ENCODE results near the gene SF3B2. TPM values are rescaled to one million over a fixed set of nuclear protein-coding genes. Genes with fewer than 3 reads are reported as not detected.

The SF3B2 gene
- polyA plus RNA-seq, 6 donors from 2014 or later = 68.8 to 106 (median 85.2) TPM

GRCh38 chr11:66066751-66067150 is 14.6 kb downstream of the SF3B2 start:
- Mint-ChIP-seq H3K36me3 (peaks cover 29 to 32% of the 10 kb centered on the region in 2 donors), H3K27ac (peak overlapping the region in 4 of 6 donors; percentile 60 to 88 (median 78)), H3K9me3 (peaks cover 0 to 2% (median 0%) of the 10 kb centered on the region in 7 donors), H3K27me3 (no peaks in the 10 kb centered on the region), H3K4me3 (no peak overlapping the region), H3K4me1 (peaks cover 35 to 55% (median 54%) of the 10 kb centered on the region in 3 donors)
- DNase-seq (no peak), ATAC-seq (ENCODE audit: low read depth in 2 of 2) (no peak)

- H3K27ac Mint-ChIP-seq = peak overlapping the region in 4 of 6 donors; percentile 78 to 98 (median 92)
- DNase-seq (no peak), ATAC-seq (ENCODE audit: low read depth in 2 of 2) (no peak)
- peak overlapping the region in 2 of 8 donors; percentile 57 to 89 for H3K4me3 Mint-ChIP-seq
- no peaks in the 10 kb centered on the region for H3K27me3 Mint-ChIP-seq
- H3K9me3 Mint-ChIP-seq = peaks cover 0 to 2% (median 0%) of the 10 kb centered on the region in 7 donors
- H3K4me1 Mint-ChIP-seq = peaks cover 44 to 63% (median 62%) of the 10 kb centered on the region in 3 donors
- peaks cover 26 to 30% of the 10 kb centered on the region in 2 donors for H3K36me3 Mint-ChIP-seq
These were observed 15.5 kb downstream of the SF3B2 start for GRCh38 chr11:66067640-66068039.

GRCh38 chr11:66068154-66068821 is 16.1 kb downstream of the SF3B2 start:
- H3K36me3 Mint-ChIP-seq = peaks cover 19 to 23% of the 10 kb centered on the region in 2 donors
- no peaks in the 10 kb centered on the region for H3K27me3 Mint-ChIP-seq
- H3K4me1 Mint-ChIP-seq = peaks cover 51 to 63% (median 62%) of the 10 kb centered on the region in 3 donors
- H3K9me3 Mint-ChIP-seq = peaks cover 0 to 2% (median 0%) of the 10 kb centered on the region in 7 donors
- peak; percentile 71 for DNase-seq
- peak overlapping the region; percentile 88 to 98 (median 96) for H3K27ac Mint-ChIP-seq
- H3K4me3 Mint-ChIP-seq = peak overlapping the region; percentile 28 to 98 (median 90)
- ATAC-seq (ENCODE audit: low read depth in 2 of 2) = peak; percentile 29 to 32

GRCh38 chr11:66068923-66069714 is 17.0 kb downstream of the SF3B2 start:
- no peaks in the 10 kb centered on the region for H3K27me3 Mint-ChIP-seq
- H3K36me3 Mint-ChIP-seq = peaks cover 11 to 16% of the 10 kb centered on the region in 2 donors
- peaks cover 0 to 2% (median 0%) of the 10 kb centered on the region in 7 donors for H3K9me3 Mint-ChIP-seq
- H3K4me3 Mint-ChIP-seq = peak overlapping the region; percentile 84 to 98 (median 90)
- H3K4me1 Mint-ChIP-seq = peaks cover 50 to 68% (median 61%) of the 10 kb centered on the region in 3 donors
- peak overlapping the region; percentile 88 to 99 (median 96) for H3K27ac Mint-ChIP-seq
- peak; percentile 16 for DNase-seq
- peak; percentile 29 to 35 for ATAC-seq (ENCODE audit: low read depth in 2 of 2)

DNA sequence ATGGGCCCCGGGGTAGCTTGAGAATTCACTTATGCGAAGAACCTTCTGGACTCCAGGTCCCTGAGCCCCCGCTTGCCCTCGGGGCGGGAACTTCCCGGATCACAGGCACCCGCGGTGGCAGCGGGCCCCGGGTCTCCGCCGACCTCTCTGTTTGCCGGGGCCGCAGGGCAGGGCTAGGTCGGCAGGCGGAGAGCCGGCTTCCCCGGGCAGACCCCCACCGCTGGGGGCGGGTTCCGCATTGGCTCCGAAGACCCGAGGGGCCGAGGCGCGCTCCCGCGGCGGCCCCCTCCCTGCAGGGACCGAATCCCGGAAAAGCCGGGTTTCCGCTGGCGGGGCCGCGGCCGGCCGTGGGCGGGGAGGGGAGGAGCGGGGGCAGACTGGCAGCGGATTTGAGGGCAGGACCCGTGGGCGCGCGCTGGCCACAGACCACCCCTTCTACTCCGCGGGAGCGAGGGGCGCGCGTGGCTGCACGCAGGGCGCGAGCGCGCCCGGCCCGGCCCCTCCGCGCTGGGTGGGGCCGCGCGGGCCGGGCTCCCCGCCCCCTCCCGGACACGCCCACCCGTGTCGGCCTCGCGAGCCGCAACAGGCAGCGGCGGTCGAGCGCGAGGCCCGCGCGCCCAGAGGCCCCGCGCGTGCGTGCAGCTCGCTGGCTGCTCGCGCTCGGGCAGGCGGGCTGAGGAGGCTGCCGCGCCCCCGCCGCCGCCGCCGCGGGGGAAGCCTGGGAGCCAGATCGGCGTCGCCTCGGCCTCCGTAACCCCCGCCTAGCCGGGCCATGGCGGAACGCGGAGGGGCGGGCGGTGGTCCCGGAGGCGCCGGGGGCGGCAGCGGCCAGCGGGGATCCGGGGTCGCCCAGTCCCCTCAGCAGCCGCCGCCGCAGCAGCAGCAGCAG is 17.8 kb downstream of the SF3B2 start, which contains the start of gene PACS1:
TSS of gene PACS1 (plus strand) at position 558 of the 889 bp plus-strand sequence. CDS start at position 773, 215 bp downstream.
- H3K27me3 Mint-ChIP-seq = no peaks in the 10 kb centered on the region
- H3K27ac Mint-ChIP-seq = peak within 1 kb of the TSS; percentile 91 to 99 (median 96)
- ATAC-seq (ENCODE audit: low read depth in 2 of 2) (peak; percentile 72 to 73), DNase-seq (peak; percentile 80)
- peaks cover 48 to 74% (median 61%) of the 10 kb centered on the region in 3 donors for H3K4me1 Mint-ChIP-seq
- peaks cover 0 to 2% (median 0%) of the 10 kb centered on the region in 7 donors for H3K9me3 Mint-ChIP-seq
- peak within 1 kb of the TSS; percentile 84 to 99 (median 98) for H3K4me3 Mint-ChIP-seq
- H3K36me3 Mint-ChIP-seq = peaks cover 6 to 14% of the 10 kb centered on the region in 2 donors

- peaks cover 0 to 7% of the 10 kb centered on the region in 2 donors for H3K36me3 Mint-ChIP-seq
- ATAC-seq (ENCODE audit: low read depth in 2 of 2) = peak; percentile 2
- no peaks in the 10 kb centered on the region for H3K27me3 Mint-ChIP-seq
- H3K4me3 Mint-ChIP-seq = peak overlapping the region; percentile 84 to 99 (median 98)
- peaks cover 49 to 81% (median 62%) of the 10 kb centered on the region in 3 donors for H3K4me1 Mint-ChIP-seq
- DNase-seq = no peak
- H3K27ac Mint-ChIP-seq = peak overlapping the region in 5 of 6 donors; percentile 91 to 95 (median 94)
- H3K9me3 Mint-ChIP-seq = peaks cover 0 to 2% (median 0%) of the 10 kb centered on the region in 7 donors
These were observed 18.6 kb downstream of the SF3B2 start for GRCh38 chr11:66070604-66071380.

DNA sequence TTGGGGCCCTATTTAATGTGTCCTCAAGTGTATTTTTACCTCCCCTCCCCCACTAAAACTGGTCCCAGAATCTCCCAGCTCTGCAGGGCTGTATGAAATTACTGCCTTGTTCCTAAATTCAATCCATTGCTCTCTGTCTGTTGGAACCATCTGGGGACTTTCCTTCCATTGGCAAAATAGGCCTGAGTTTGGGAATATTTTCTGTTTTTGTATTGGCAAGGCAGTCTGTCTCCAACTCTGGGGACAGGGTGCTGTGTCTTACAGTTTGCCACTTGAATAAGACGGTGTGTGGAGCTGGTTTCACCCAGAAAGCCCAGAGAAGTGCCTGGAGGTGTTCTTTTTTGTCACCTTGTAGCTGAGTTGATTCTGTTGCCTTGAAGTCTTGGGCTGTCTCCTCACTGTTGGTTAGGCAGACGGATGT is 19.2 kb downstream of the SF3B2 start:
- Mint-ChIP-seq H3K27me3 (no peaks in the 10 kb centered on the region), H3K4me3 (peak overlapping the region; percentile 84 to 99 (median 98)), H3K9me3 (peaks cover 0 to 2% (median 0%) of the 10 kb centered on the region in 7 donors), H3K36me3 (peaks cover 0 to 7% of the 10 kb centered on the region in 2 donors), H3K4me1 (peaks cover 51 to 83% (median 68%) of the 10 kb centered on the region in 3 donors), H3K27ac (peak overlapping the region; percentile 91 to 95 (median 92))
- ATAC-seq (ENCODE audit: low read depth in 2 of 2) = no peak
- no peak for DNase-seq

DNA sequence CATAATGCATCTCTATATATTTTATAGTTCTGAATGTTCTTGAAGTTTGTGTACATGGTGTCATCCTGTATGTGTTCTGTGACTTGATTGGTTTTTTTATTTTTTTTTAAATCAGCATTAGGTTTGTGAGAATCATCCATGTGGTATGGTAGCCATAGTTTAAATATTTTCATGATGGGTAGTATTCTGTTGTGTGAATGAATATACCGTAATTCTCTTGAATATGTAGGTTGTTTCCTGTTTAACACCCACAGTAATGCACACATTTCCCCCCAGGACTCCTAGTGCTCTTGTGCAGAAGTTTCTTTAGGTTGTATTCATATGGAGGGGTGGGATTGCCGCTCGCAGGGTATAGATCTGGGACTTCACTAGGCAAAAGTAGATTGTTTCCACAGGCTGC is 19.9 kb downstream of the SF3B2 start:
- Mint-ChIP-seq H3K4me3 (peak overlapping the region; percentile 84 to 99 (median 98)), H3K27ac (peak overlapping the region; percentile 12 to 95 (median 91)), H3K9me3 (peaks cover 0 to 2% (median 0%) of the 10 kb centered on the region in 7 donors), H3K27me3 (no peaks in the 10 kb centered on the region), H3K4me1 (peaks cover 47 to 83% (median 66%) of the 10 kb centered on the region in 3 donors), H3K36me3 (peaks cover 0 to 7% of the 10 kb centered on the region in 2 donors)
- DNase-seq (no peak), ATAC-seq (ENCODE audit: low read depth in 2 of 2) (no peak)

- no peaks in the 10 kb centered on the region for H3K27me3 Mint-ChIP-seq
- DNase-seq (no peak), ATAC-seq (ENCODE audit: low read depth in 2 of 2) (no peak)
- H3K9me3 Mint-ChIP-seq = peaks cover 0 to 2% (median 0%) of the 10 kb centered on the region in 7 donors
- H3K36me3 Mint-ChIP-seq = peaks cover 0 to 7% of the 10 kb centered on the region in 2 donors
- H3K4me1 Mint-ChIP-seq = peaks cover 47 to 83% (median 66%) of the 10 kb centered on the region in 3 donors
- H3K27ac Mint-ChIP-seq = peak overlapping the region in 5 of 6 donors; percentile 30 to 95 (median 91)
- peak overlapping the region; percentile 84 to 99 (median 98) for H3K4me3 Mint-ChIP-seq
These were observed 20.4 kb downstream of the SF3B2 start for GRCh38 chr11:66072518-66072917.

GRCh38 chr11:66073669-66074068 is 21.5 kb downstream of the SF3B2 start:
- DNase-seq (no peak), ATAC-seq (ENCODE audit: low read depth in 2 of 2) (no peak)
- Mint-ChIP-seq H3K36me3 (peaks cover 0 to 7% of the 10 kb centered on the region in 2 donors), H3K27ac (peak overlapping the region in 2 of 6 donors; percentile 63 to 91), H3K27me3 (no peaks in the 10 kb centered on the region), H3K4me1 (peaks cover 50 to 84% (median 66%) of the 10 kb centered on the region in 3 donors), H3K9me3 (peaks cover 0 to 2% (median 0%) of the 10 kb centered on the region in 7 donors), H3K4me3 (peak overlapping the region in 2 of 8 donors; percentile 63 to 99)

DNA sequence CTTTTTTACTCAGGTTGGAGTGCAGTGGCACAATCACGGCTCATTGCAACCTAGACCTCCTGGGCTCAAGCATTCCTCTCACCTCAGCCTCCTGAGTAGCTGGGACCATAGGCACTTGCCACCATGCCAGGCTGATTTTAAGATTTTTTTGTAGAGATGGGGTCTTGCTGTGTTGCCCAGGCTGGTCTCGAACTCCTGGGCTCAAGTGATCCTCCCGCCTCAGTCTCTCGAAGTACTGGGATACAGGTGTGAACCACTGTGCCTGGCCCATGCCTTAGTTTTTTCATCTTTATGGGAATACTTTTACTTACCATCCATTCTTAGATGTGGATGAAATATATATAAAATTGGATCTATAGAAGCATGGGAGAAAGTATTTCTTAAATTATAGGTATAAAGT is 23.1 kb downstream of the SF3B2 start:
- H3K4me1 Mint-ChIP-seq = peaks cover 54 to 91% (median 72%) of the 10 kb centered on the region in 3 donors
- H3K4me3 Mint-ChIP-seq = peak overlapping the region in 1 of 8 donors; percentile 29
- ATAC-seq (ENCODE audit: low read depth in 2 of 2) = no peak
- no peak for DNase-seq
- peak overlapping the region in 3 of 6 donors; percentile 65 to 83 (median 69) for H3K27ac Mint-ChIP-seq
- no peaks in the 10 kb centered on the region for H3K27me3 Mint-ChIP-seq
- H3K9me3 Mint-ChIP-seq = peaks cover 0 to 2% (median 0%) of the 10 kb centered on the region in 7 donors
- peaks cover 7 to 9% of the 10 kb centered on the region in 2 donors for H3K36me3 Mint-ChIP-seq
